ENCODE data around the gene RHOU. TPM values are rescaled to one million over a fixed set of nuclear protein-coding genes. Genes with fewer than 3 reads are reported as not detected.

RHOU gene
- total and polyA plus RNA-seq, 2 donors (not counting 3 experiments of a cell fraction or from before 2014, with no cell fraction given), result 0.04 to 0.40 TPM

DNA sequence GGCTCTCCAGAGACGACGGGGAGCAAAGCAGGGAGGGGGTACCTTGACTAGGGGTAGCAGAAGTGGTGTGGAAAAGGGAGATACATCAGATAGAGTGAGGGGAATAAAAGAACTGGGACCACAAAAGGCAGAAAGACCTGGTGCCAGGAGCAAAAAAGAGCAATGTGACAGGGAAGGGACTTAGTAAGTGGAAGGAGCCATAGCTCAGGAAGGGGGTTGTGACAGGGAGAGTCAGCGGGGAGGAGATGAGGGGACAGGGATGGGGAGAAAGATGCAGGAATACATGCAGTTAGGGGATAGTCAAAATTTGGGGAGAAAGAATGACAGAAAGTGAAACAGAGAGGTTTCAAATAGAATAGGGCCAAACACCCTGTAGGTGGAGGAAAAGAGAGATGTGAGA, 20.5 kb downstream of the RHOU start:
- POLR2A ChIA-PET, result no interaction called here
- Histone ChIP-seq H3K79me2 (ENCODE audit: control insufficient read depth, insufficient read depth, low read length) (no peaks in the 10 kb centered on the region), H3K9ac (replicated peaks; ENCODE audit: extremely low read depth, insufficient read depth, low read length) (no peak overlapping the region), H3K4me3 (replicated peaks in 1 of 3; ENCODE audit: insufficient read depth in 1 of 3, low read depth in 1 of 3, low read length in 3 of 3) (no peak overlapping the region), H3K27ac (ENCODE audit: insufficient read depth, low read depth, low read length) (no peak overlapping the region), H3K4me1 (ENCODE audit: control insufficient read depth, extremely low read depth, insufficient read depth, low read length) (no peaks in the 10 kb centered on the region), H3K9me1 (replicated peaks; ENCODE audit: control insufficient read depth, extremely low read depth, insufficient read depth, low read length) (no peaks in the 10 kb centered on the region), H2AFZ (ENCODE audit: low read depth, low read length) (no peak overlapping the region), H3K27me3 (ENCODE audit: control insufficient read depth in 2 of 2, insufficient read depth in 2 of 2, low read length in 2 of 2) (peaks cover 2 to 12% of the 10 kb centered on the region in 2 experiments), H3K36me3 (ENCODE audit: control insufficient read depth in 2 of 2, extremely low read depth in 1 of 2, insufficient read depth in 2 of 2, low read length in 2 of 2) (no peaks in the 10 kb centered on the region), H3K9me3 (replicated peaks; ENCODE audit: control insufficient read depth, insufficient read depth, low read length) (no peaks in the 10 kb centered on the region), H3K4me2 (ENCODE audit: insufficient read depth, low read length) (no peak overlapping the region), H4K20me1 (replicated peaks; ENCODE audit: control insufficient read depth, extremely low read depth, insufficient read depth, low read length) (no peaks in the 10 kb centered on the region)
- intact Hi-C loops (cut with micrococcal nuclease) (no loop called here), dilution Hi-C loops (cut with MboI; ENCODE audit: extremely low pct_ligation_motif_present, low sequenced_read_pairs) (no loop called here)
- BruUV-seq (replicated peaks), result no TSS peak
- CTCF ChIA-PET, result no interaction called here
- no peak for FAIRE-seq
- TF ChIP-seq MYC (IDR thresholded peaks at IDR 0.05; ENCODE audit: low read depth, low read length) (no peak), EZH2 (IDR thresholded peaks at IDR 0.05; ENCODE audit: borderline replicate concordance, low read depth, low read length, severe bottlenecking) (no peak), FOS (IDR thresholded peaks at IDR 0.05; ENCODE audit: borderline replicate concordance, insufficient read depth, low read length) (no peak), JUN (IDR thresholded peaks at IDR 0.05; ENCODE audit: borderline replicate concordance, insufficient read depth, insufficient read length, low read depth) (no peak), POLR2AphosphoS5 (IDR thresholded peaks at IDR 0.05; ENCODE audit: insufficient read depth, low read depth, low read length) (no peak), GATA2 (IDR thresholded peaks at IDR 0.05; ENCODE audit: insufficient read depth, insufficient read length, low read depth, low read length) (no peak), POLR2A (IDR thresholded peaks at IDR 0.05; ENCODE audit: low read depth, low read length) (no peak)
- TF ChIP-seq, protein P1, sequence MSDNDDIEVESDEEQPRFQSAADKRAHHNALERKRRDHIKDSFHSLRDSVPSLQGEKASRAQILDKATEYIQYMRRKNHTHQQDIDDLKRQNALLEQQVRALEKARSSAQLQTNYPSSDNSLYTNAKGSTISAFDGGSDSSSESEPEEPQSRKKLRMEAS (IDR thresholded peaks at IDR 0.05; ENCODE audit: insufficient read depth, insufficient read length), result no peak
- TF ChIP-seq, protein P2, sequence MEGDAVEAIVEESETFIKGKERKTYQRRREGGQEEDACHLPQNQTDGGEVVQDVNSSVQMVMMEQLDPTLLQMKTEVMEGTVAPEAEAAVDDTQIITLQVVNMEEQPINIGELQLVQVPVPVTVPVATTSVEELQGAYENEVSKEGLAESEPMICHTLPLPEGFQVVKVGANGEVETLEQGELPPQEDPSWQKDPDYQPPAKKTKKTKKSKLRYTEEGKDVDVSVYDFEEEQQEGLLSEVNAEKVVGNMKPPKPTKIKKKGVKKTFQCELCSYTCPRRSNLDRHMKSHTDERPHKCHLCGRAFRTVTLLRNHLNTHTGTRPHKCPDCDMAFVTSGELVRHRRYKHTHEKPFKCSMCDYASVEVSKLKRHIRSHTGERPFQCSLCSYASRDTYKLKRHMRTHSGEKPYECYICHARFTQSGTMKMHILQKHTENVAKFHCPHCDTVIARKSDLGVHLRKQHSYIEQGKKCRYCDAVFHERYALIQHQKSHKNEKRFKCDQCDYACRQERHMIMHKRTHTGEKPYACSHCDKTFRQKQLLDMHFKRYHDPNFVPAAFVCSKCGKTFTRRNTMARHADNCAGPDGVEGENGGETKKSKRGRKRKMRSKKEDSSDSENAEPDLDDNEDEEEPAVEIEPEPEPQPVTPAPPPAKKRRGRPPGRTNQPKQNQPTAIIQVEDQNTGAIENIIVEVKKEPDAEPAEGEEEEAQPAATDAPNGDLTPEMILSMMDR (IDR thresholded peaks at IDR 0.05; ENCODE audit: extremely low read depth in 1 of 2, insufficient read depth in 1 of 2, low read depth in 1 of 2, low read length in 2 of 2), result no peak
- DNase-seq (ENCODE audit: low read depth, low spot score), result no peak

Measured in endothelial cell of umbilical vein (primary cell).